HepG2 (cell line): Measurements from ENCODE around the gene NAA15. TPM values are rescaled to one million over a fixed set of nuclear protein-coding genes. Genes with fewer than 3 reads are reported as not detected.

ENCODE experiments used
- ATAD3A ChIP-seq: sonication (generic); formaldehyde crosslinking; IDR thresholded peaks from 2 replicates; pipeline ENCODE4 v1.4.0; 2020; ENCODE audit warnings: missing genetic modification reagents
- ATRX ChIP-seq: sonication (generic); formaldehyde crosslinking; IDR thresholded peaks from 2 replicates; pipeline ENCODE4 v1.4.0; 2020; ENCODE audit warnings: missing genetic modification reagents, borderline replicate concordance
- FOXA3 ChIP-seq: IDR thresholded peaks from 2 replicates; pipeline ENCODE4 v1.6.1; 2016; ENCODE audit warnings: missing genetic modification reagents, missing compliant biosample characterization
- HOXA9 ChIP-seq: sonication (generic); formaldehyde crosslinking; IDR thresholded peaks from 2 replicates; pipeline ENCODE4 v1.8.1; 2022; ENCODE audit warnings: missing genetic modification reagents, mild to moderate bottlenecking, moderate library complexity, borderline replicate concordance
- ISL2 ChIP-seq: sonication (generic); formaldehyde crosslinking; IDR thresholded peaks from 2 replicates; pipeline ENCODE4 v1.5.0; 2020; ENCODE audit warnings: missing genetic modification reagents
- MAFK ChIP-seq, 2 experiments: IDR thresholded peaks in 1 of 2; conservative IDR thresholded peaks in 1 of 2; 2 replicates each; pipeline ENCODE4 v1.6.1; 2011; ENCODE audit warnings: improper control_type of control experiment in 2 of 2, low read length in 2 of 2
- RXRA ChIP-seq: sonication (generic); formaldehyde crosslinking; IDR thresholded peaks from 2 replicates; pipeline ENCODE4 v1.5.1; 2020; ENCODE audit warnings: missing genetic modification reagents
- ZNF10 ChIP-seq: sonication (generic); formaldehyde crosslinking; IDR thresholded peaks from 2 replicates; pipeline ENCODE4 v1.4.0; 2020; ENCODE audit warnings: mild to moderate bottlenecking, low read depth, missing genetic modification reagents, borderline replicate concordance
- ZNF24 ChIP-seq: fragments of 450-650 bp; IDR thresholded peaks from 2 replicates; pipeline ENCODE4 v1.6.1; 2017; ENCODE audit warnings: antibody characterized with exemption, mild to moderate bottlenecking
- ZNF318 ChIP-seq: sonication (generic); formaldehyde crosslinking; IDR thresholded peaks from 2 replicates; pipeline ENCODE4 v1.4.0; 2020; ENCODE audit warnings: mild to moderate bottlenecking, missing genetic modification reagents
- ZNF616 ChIP-seq: sonication (generic); formaldehyde crosslinking; IDR thresholded peaks from 2 replicates; pipeline ENCODE4 v1.5.0; 2020; ENCODE audit warnings: low read depth, mild to moderate bottlenecking, missing genetic modification reagents
- ZNF83 ChIP-seq: sonication (generic); formaldehyde crosslinking; IDR thresholded peaks from 2 replicates; pipeline ENCODE4 v1.4.0; 2020; ENCODE audit warnings: missing genetic modification reagents, mild to moderate bottlenecking, borderline replicate concordance
- ZNF883 ChIP-seq: sonication (generic); formaldehyde crosslinking; IDR thresholded peaks from 2 replicates; pipeline ENCODE4 v1.5.1; 2020; ENCODE audit warnings: mild to moderate bottlenecking, missing genetic modification reagents; ENCODE audit errors: not compliant biosample characterization
- polyA plus RNA-seq, 8 experiments: library from polyadenylated mRNA; depleted of rRNA in 3 of 8; stranded (reverse) in 7 of 8; unstranded in 1 of 8; fragments of >200 nt; fragmentation: Illumina TruSeq in 4 of 8; extraction: Trizol in 4 of 8; gene quantifications; 2 replicates each; pipeline versions ENCODE4 v1.2.1 to v1.2.3, GENCODE V29; 2011 to 2016; ENCODE audit warnings: low read depth in 4 of 8, missing spikeins in 1 of 8, mixed read lengths in 1 of 8; ENCODE audit not compliant: insufficient read depth in 1 of 8
- total RNA-seq, 5 experiments: library from RNA; depleted of rRNA; stranded (reverse); fragments of >200 nt; fragmentation: Illumina TruSeq; extraction: Trizol; gene quantifications; 2 replicates each; pipeline ENCODE4 v1.2.3, GENCODE V29; 2016; ENCODE audit warnings: low read depth in 1 of 5
- TF ChIP-seq, protein P1 (sequence below): sonication (generic); formaldehyde crosslinking; IDR thresholded peaks from 2 replicates; pipeline ENCODE4 v1.4.0; 2020; ENCODE audit warnings: mild to moderate bottlenecking, missing genetic modification reagents

Gene NAA15
- total and polyA plus RNA-seq, 2 of the 13 experiments (the other 11 are each of a cell fraction or from before 2014, with no cell fraction given), result 6.2 to 50.2 TPM

- peak; percentile 76 for TF ChIP-seq ZNF883 (CRISPR knock-in tag)
- TF ChIP-seq ZNF24, result no peak
- peak; percentile 24 for TF ChIP-seq HOXA9
- TF ChIP-seq FOXA3 (CRISPR knock-in tag), result peak; percentile 22
- TF ChIP-seq ATAD3A (CRISPR knock-in tag), result no peak; the same call in 1 of the 2 replicates
- no peak; the same call in 1 of the 2 replicates for TF ChIP-seq ZNF318 (CRISPR knock-in tag)
- no peak for TF ChIP-seq ZNF10 (CRISPR knock-in tag)
- TF ChIP-seq, protein P1, sequence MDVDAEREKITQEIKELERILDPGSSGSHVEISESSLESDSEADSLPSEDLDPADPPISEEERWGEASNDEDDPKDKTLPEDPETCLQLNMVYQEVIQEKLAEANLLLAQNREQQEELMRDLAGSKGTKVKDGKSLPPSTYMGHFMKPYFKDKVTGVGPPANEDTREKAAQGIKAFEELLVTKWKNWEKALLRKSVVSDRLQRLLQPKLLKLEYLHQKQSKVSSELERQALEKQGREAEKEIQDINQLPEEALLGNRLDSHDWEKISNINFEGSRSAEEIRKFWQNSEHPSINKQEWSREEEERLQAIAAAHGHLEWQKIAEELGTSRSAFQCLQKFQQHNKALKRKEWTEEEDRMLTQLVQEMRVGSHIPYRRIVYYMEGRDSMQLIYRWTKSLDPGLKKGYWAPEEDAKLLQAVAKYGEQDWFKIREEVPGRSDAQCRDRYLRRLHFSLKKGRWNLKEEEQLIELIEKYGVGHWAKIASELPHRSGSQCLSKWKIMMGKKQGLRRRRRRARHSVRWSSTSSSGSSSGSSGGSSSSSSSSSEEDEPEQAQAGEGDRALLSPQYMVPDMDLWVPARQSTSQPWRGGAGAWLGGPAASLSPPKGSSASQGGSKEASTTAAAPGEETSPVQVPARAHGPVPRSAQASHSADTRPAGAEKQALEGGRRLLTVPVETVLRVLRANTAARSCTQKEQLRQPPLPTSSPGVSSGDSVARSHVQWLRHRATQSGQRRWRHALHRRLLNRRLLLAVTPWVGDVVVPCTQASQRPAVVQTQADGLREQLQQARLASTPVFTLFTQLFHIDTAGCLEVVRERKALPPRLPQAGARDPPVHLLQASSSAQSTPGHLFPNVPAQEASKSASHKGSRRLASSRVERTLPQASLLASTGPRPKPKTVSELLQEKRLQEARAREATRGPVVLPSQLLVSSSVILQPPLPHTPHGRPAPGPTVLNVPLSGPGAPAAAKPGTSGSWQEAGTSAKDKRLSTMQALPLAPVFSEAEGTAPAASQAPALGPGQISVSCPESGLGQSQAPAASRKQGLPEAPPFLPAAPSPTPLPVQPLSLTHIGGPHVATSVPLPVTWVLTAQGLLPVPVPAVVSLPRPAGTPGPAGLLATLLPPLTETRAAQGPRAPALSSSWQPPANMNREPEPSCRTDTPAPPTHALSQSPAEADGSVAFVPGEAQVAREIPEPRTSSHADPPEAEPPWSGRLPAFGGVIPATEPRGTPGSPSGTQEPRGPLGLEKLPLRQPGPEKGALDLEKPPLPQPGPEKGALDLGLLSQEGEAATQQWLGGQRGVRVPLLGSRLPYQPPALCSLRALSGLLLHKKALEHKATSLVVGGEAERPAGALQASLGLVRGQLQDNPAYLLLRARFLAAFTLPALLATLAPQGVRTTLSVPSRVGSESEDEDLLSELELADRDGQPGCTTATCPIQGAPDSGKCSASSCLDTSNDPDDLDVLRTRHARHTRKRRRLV (CRISPR knock-in tag), result 0 out of 2 replicates have a peak, but pooled peaks have one; percentile 43
- TF ChIP-seq ATRX (CRISPR knock-in tag), result no peak
- no peak for TF ChIP-seq ZNF83 (CRISPR knock-in tag)
- no peak for TF ChIP-seq MAFK (conservative IDR thresholded peaks at IDR 0.05 in 1 of 2, IDR thresholded peaks at IDR 0.05 in 1 of 2; ENCODE audit: low read length in 2 of 2)
- TF ChIP-seq ZNF616 (CRISPR knock-in tag), result peak; percentile 79; the same call in 1 of the 2 replicates
- TF ChIP-seq ISL2, result no peak; the same call in none of the 2 replicates
- TF ChIP-seq RXRA (CRISPR knock-in tag), result peak; percentile 79; the same call in 1 of the 2 replicates
These were observed 152.2 kb downstream of the NAA15 start (continued) for GRCh38 chr4:139453371-139454110.
